Measurements from ENCODE around the gene PSORS1C1.

GRCh38 chr6:31120151-31120915 is 5.7 kb downstream of the PSORS1C1 start, which contains the start of gene CDSN:
- TF ChIP-seq CTCF (conservative IDR thresholded peaks at IDR 0.05; ENCODE audit: low read depth, low read length) (no peak), CEBPB (IDR thresholded peaks at IDR 0.05; ENCODE audit: low read depth, low read length) (no peak), RAD21 (IDR thresholded peaks at IDR 0.05; ENCODE audit: low read length) (no peak), NFE2L2 (IDR thresholded peaks at IDR 0.05; ENCODE audit: low read depth, low read length) (no peak)
